ENCODE data around the gene POMGNT2. TPM values are rescaled to one million over a fixed set of nuclear protein-coding genes. Genes with fewer than 3 reads are reported as not detected.

Gene POMGNT2
- total and polyA plus RNA-seq, 5 donors, result 16.9 to 28.2 (median 24.6) TPM

GRCh38 chr3:43030162-43030935 is 75.5 kb downstream of the POMGNT2 start:
- WGBS, result 86% methylated on average over 15 of the region's 15 CpGs
- Histone ChIP-seq H3K27ac (ENCODE audit: low read length) (no peak overlapping the region), H3K4me3 (ENCODE audit: low read length) (no peak overlapping the region), H3K27me3 (ENCODE audit: control insufficient read depth, insufficient read depth) (no peaks in the 10 kb centered on the region), H3K9me3 (ENCODE audit: control insufficient read depth, low read length) (no peaks in the 10 kb centered on the region), H3K4me1 (ENCODE audit: control insufficient read depth, insufficient read depth, low read length) (peaks cover 2% of the 10 kb centered on the region)
- DNase-seq, result no peak
- ATAC-seq, result no peak
- intact Hi-C loops (cut with DNase I), result no loop called here

Other genes with a start within 250 kb of the POMGNT2 start
- gene CYP8B1, start 230.2 kb downstream of the POMGNT2 start, total RNA-seq, result under 1 TPM in 1 of 4 donors, not detected in 3; 0.14 TPM
- 0.02 TPM for gene CYP8B1, start 230.2 kb downstream of the POMGNT2 start, polyA plus RNA-seq
- 1 to 10 TPM; 5.6 to 8.9 (median 7.0) TPM for gene ZNF662, start 199.9 kb downstream of the POMGNT2 start, total RNA-seq
- gene ZNF662, start 199.9 kb downstream of the POMGNT2 start, polyA plus RNA-seq, result 3.1 TPM
- 1 to 10 TPM; 2.4 to 5.7 (median 4.0) TPM for gene GASK1A, start 126.8 kb downstream of the POMGNT2 start, total RNA-seq
- 1.5 TPM for gene GASK1A, start 126.8 kb downstream of the POMGNT2 start, polyA plus RNA-seq
- 10 to 100 TPM; 23.6 to 29.0 (median 27.2) TPM for gene SNRK, start 180.5 kb upstream of the POMGNT2 start, total RNA-seq
- gene SNRK, start 180.5 kb upstream of the POMGNT2 start, polyA plus RNA-seq, result 12.1 TPM

Measured in right cardiac atrium (tissue), 5 donors.